HG02588 (cell line): ENCODE data around the gene DPT.
A peak's percentile ranks its signal among the peaks of the same experiment; 100 is the strongest.

Source experiments
- ATAC-seq: cut with Tn5 transposase; IDR thresholded peaks from one replicate; pipeline ENCODE4 v1.9.1; 2021; ENCODE audit warnings: mild to moderate bottlenecking, moderate library complexity; ENCODE audit not compliant: unreplicated experiment

DPT gene

GRCh38 chr1:168736520-168736919 lies 7.5 kb upstream of the DPT start:
- no peak for ATAC-seq

- no peak for ATAC-seq
These were observed 7.0 kb upstream of the DPT start for GRCh38 chr1:168735974-168736373.

DNA sequence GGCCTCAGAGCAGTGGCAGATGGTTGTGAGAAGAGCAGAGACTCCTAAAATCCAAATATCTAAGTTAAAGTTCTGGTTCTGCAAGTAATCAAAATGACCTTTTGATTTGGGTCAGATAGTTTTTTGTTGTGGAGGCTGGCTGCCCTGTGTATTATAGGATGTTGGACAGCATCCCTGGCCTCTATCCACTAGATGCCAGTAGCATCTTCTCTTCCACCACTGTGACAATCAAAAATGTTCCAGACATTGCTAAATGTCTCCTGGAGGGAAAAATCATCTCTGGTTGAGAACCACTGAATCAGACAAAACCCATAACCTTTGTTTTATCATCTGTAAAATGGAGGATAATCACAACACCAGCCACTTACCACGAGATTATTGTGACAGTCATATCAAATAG lies 5.9 kb upstream of the DPT start:
- ATAC-seq = no peak

GRCh38 chr1:168734271-168734670 lies 5.3 kb upstream of the DPT start:
- no peak for ATAC-seq

DNA sequence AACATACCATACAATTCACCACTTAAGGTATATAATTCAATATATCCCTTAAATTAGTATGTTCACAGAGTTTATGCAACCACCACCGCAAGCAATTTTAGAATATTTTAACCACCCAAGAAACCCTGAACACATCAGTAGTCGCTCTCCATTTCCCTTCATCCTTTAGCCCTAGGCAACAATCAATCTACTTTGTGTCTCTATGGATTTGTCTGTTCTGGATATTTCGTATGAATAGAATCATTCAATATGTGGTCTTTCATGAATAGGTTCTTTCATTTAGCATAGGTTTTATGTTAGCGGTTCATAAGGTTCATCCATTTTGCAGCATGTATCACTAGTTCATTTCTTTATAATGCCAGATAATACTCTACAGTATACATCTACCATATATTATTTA lies 4.2 kb upstream of the DPT start:
- no peak for ATAC-seq

GRCh38 chr1:168732736-168733135 lies 3.7 kb upstream of the DPT start:
- no peak for ATAC-seq

GRCh38 chr1:168731244-168731953 lies 2.4 kb upstream of the DPT start:
- no peak for ATAC-seq

- no peak for ATAC-seq
These were observed 398 bp upstream of the DPT start for GRCh38 chr1:168729405-168729802.

DNA sequence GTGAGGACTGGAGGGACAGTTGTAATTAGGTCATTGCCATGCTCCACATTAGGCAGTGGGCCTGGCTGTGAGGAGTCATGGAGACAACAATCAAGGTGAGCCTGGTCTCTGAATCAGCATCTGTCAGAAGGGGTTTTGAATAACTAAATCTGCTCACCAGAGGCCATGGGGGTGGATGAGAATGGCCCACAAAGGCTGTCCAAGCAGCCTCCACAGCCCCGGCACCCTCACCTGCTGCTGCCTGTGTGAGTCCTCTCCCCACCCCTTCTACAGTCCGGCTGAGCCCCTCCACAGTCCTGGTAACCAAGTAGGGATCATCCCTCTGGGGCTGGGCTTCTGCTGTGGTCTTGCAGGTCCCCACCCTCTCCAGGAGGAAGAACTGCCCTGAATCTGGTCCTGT lies 2.3 kb downstream of the DPT start:
- no peak for ATAC-seq

DNA sequence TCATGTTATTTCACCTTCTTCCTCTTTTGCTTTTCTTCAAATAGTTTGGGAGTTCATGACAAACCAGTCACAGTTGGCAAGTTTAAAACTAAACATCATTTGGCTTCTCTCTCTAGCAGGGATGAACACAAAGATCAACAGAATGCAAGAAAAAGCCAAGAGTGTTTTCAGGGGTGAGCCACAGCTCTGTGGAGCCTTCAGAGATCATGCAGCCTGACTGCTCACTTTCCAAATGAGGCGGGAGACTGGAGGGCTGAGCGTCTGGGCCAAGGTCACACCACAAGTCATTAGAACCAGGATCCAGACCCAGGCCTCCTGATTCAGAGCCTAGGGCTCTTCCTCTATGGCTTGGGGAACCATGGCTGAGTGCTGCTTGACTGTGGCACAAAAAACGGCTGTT lies 2.7 kb downstream of the DPT start:
- no peak for ATAC-seq

GRCh38 chr1:168725831-168726230 lies 3.2 kb downstream of the DPT start:
- no peak for ATAC-seq

DNA sequence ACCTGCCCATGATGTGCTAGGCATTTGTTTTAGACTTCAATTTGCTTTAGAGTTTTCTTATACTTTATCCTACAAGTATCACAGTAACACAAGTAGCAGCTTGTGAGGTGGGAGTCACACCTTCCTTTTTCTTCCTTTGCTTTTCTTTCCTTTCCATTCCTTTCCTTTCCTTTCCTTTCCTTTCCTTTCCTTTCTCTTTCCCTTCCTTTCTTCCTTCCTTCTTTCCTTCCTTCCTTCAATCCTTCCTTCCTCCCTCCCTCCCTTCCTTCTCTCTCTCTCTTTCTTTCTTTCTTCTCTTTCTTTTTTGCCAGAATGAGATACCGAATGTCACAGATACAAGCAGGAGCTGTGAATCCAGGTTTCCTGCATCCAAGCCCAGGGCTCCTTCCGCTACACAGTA lies 3.9 kb downstream of the DPT start:
- no peak for ATAC-seq

GRCh38 chr1:168723000-168723399 lies 6.0 kb downstream of the DPT start:
- ATAC-seq = no peak

GRCh38 chr1:168720839-168721238 lies 8.2 kb downstream of the DPT start:
- ATAC-seq = no peak

DNA sequence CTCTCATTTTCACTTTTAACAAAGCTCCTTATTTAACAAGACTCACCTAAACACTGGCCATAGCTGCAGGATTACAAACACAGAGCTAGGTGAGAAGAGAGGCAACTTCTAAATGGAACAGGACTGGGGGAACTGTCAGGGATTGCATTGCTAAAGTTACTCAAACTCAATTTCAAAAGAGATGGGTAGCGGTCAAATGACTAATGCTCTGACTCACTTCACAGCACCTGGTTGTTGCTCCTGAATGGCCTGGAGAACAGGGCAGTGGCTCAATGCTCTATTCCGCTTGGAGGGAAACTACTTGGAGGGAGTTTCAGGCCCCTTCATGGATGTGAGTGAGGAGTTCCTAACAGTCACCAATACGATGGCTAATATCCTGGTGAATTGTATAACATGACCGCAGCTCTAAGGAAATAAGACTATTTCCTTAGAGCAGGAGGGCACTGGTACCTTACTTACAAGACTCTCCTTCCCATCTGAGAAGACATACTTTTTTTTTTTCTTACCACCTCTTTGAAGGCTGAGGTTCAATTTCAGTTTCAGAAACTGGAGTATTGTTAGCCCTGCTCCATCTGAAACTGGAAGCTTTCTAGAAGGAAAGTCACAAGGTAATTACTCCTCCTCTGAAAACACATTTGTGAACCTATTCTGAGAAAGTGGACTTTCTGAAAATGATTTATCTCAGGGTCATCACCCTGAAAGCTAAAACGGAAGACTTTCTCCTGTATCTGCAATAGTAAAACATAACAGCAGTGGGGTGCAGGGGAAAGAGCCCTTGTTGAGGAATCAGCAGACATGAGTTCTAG lies 9.5 kb downstream of the DPT start:
- peak; percentile 81 for ATAC-seq

DNA sequence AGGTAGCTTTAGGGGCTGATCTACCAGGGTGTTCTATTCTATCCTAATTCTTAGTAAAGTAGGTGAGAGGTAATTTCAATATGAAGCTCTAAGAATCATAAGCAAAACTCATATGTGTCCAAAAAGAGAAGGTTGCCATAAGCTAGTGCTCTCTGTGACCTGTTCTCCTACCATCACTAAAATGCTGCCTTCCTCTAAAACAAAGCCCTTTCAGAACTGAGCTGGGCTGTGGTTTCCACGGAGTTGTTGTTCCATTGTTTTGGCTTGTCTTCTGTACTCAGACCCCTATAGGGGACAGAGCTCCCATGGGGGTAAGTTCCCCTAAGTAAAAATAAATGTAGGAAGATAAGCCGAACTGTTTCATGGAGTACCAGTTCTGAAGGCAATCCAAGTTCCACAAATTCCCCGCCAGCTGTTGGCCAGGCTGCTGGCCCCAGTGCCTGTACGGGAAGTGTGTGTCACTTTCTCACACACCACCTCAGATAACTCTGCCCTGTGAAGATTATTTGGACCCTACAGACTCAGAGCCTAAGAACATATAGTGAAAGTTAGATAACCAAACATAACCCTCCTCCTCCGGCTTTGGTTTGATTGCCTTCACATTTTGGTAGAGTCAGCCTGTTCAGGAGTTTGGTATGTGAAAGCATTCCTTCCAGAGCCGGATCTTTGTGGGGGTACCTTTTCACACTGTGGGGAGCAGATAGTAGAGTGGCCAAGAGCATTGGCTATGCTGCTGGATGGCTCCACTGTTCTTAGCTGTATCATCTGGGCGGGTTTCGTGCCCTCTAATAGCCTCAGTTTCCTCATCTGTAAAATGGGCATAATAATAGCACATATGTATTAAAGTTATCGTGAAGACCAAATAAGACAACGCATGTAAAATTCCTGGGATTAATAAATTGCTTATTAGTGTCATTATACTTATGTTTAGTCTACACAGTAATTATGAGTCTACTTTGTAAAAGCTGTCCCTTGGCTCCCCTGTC lies 10.8 kb downstream of the DPT start:
- ATAC-seq = no peak

- ATAC-seq = no peak
These were observed 15.0 kb downstream of the DPT start for GRCh38 chr1:168714012-168714411.

- ATAC-seq = no peak
These were observed 19.3 kb downstream of the DPT start for GRCh38 chr1:168709405-168710363.

- ATAC-seq = no peak
These were observed 20.2 kb downstream of the DPT start for GRCh38 chr1:168708698-168709404.
